ENCODE measurements around the gene DYNC1I1.

DYNC1I1 gene

DNA sequence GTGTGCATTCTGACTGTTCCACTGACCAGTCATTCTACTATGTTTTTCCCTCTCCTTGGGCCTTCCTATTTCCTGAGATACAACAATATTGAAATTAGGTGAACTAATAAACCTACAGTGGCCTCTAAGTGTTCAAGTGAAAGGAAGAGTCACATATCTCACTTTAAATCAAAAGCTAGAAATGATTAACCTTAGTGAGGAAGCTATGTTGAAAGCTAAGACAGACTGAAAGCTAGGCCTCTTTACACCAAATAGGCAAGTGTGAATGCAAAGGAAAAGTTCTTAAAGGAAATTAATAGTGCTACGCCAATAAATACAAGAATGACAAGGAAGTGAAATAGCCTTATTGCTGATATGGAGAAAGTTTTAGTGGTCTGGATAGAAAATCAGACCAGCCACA is 5.7 kb upstream of the DYNC1I1 start:
- H3K4me3 Mint-ChIP-seq: no peak overlapping the region

DNA sequence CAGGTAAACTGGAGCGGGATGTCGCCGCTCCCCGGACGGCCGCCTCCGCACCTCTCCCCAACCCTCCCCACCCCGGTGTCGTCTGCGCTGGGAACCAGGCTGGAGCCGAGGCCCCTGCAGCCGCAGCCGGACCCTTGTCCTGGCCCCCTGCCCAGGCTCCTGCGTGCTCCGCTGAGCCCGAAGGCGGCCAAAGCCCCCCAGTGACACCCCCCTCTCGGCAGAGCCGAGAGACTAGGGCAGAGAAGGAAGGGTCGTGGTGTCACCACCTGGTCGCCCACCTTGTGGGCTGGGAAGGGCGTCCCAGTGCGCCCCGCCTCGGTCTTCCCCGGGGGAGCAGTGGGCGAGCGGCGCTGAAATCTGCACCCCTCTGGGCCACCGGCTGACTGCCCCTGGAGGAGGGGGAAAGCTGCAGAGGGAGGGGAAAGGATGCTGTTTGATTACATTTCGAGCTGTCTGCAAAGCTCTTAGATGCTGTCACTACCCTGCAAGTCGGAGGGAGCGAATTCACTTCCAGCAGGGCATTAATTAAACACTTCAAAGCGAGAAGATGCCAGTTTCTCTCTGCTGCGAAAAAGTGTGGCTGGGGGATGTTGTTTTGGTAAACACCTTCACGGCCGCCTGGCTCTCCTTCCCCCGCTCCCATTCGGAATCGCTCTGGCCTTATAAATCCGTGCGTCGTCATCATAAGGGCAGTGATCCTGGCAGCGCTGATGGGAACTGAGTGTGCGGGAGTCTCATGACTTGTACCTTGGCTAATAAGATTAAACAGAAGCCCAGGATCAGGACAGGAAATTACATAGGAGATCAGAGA is 622 bp downstream of the DYNC1I1 start:
- Mint-ChIP-seq H3K27me3 (peaks cover 44% of the 10 kb centered on the region), H3K4me3 (no peak overlapping the region), H3K27ac (ENCODE audit: low read depth) (no peak overlapping the region)

More for the DNA sequence above, 5.7 kb upstream of the DYNC1I1 start:
- Mint-ChIP-seq H3K9me3 (no peaks in the 10 kb centered on the region), H3K27ac (ENCODE audit: low read depth) (no peak overlapping the region), H3K4me1 (no peaks in the 10 kb centered on the region), H3K36me3 (ENCODE audit: insufficient read depth) (no peaks in the 10 kb centered on the region), H3K27me3 (peaks cover 10% of the 10 kb centered on the region)
- no peak for DNase-seq (ENCODE audit: low spot score in 2 of 2)
- no peak for ATAC-seq (replicated peaks; ENCODE audit: extremely low read depth, poor library complexity, severe bottlenecking)

DNA sequence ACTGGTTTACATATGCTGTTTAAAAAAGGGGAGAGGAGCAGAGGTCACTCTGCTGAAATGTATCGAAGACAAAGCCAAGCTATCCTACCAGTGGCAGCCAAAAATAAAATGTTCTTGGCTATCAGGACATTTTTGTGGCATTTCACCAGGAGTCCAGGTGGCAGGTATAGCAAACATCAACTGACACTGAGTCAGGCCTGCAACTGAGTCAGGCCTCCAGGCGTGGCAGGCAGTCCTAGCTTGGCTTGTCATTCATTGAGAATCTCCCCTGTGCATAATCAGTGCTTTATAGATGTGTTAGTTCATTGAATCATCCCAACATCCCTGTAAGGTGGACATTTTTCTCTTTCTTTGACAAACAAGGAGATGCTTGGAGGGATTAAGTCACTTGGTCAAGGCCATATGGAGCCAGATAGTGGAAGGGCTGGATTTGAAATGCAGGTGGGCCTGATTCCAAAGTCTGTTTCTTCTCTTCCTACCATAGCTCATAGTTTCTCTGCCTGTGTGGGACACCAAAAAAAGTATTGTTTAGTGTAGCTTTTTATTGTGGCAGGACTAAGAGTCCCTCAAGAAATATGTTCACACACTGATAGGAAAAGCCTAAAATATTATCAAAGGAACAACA is 4.3 kb downstream of the DYNC1I1 start:
- Mint-ChIP-seq H3K27me3 (peaks cover 34% of the 10 kb centered on the region), H3K4me3 (no peak overlapping the region), H3K4me1 (no peaks in the 10 kb centered on the region), H3K36me3 (ENCODE audit: insufficient read depth) (no peaks in the 10 kb centered on the region), H3K9me3 (peaks cover 5% of the 10 kb centered on the region), H3K27ac (ENCODE audit: low read depth) (no peak overlapping the region)
- DNase-seq (ENCODE audit: low spot score in 2 of 2): no peak
- no peak for ATAC-seq (replicated peaks; ENCODE audit: extremely low read depth, poor library complexity, severe bottlenecking)

More for the DNA sequence above, 622 bp downstream of the DYNC1I1 start:
- Mint-ChIP-seq H3K4me1 (no peaks in the 10 kb centered on the region), H3K36me3 (ENCODE audit: insufficient read depth) (no peaks in the 10 kb centered on the region), H3K9me3 (no peaks in the 10 kb centered on the region)
- no peak for ATAC-seq (replicated peaks; ENCODE audit: extremely low read depth, poor library complexity, severe bottlenecking)
- no peak for DNase-seq (ENCODE audit: low spot score in 2 of 2)

DNA sequence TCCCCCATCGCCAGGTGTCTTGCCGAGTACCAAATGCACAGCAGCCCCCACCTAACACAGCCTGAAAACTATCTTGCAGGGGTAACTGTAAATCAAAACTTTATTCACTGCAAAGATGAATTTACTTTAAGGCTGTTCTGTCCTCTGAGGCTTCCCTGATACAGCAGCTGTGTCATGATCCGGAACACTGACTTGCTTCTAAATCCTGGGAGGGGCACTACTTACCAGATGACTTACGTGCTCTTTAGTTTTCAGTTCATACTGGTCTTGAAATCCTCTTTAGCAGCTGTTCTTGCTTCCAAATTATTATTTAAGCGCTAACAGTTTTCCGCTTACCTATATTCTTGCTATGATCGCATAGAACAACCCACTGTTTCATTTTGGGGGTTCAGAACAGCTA is 4.9 kb downstream of the DYNC1I1 start:
- Mint-ChIP-seq H3K4me1 (no peaks in the 10 kb centered on the region), H3K36me3 (ENCODE audit: insufficient read depth) (no peaks in the 10 kb centered on the region), H3K27me3 (peaks cover 28% of the 10 kb centered on the region), H3K9me3 (peaks cover 5% of the 10 kb centered on the region), H3K4me3 (no peak overlapping the region), H3K27ac (ENCODE audit: low read depth) (no peak overlapping the region)
- no peak for ATAC-seq (replicated peaks; ENCODE audit: extremely low read depth, poor library complexity, severe bottlenecking)
- DNase-seq (ENCODE audit: low spot score in 2 of 2): no peak

DNA sequence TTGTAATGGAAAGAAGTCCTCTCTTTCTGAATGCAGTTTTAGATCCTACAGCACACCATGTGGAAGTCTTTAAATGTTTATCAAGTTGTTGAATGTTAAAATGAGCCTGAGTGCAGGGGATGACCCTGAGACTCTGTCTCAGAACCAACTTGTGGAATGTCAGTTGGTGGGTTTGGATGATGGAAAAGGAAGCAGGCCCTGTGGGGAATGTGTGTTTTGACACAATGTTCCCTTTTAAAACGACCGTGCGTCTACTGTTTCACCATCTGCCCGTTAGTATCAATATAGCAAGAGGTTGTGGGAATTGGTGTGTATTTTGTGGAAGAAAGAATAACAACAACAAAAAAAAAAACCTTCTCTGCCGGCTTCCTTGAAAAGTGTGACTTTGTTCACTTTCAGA is 8.3 kb downstream of the DYNC1I1 start:
- H3K9me3 Mint-ChIP-seq: peaks cover 5% of the 10 kb centered on the region
- H3K4me3 Mint-ChIP-seq: no peak overlapping the region
- H3K27ac Mint-ChIP-seq (ENCODE audit: low read depth): no peak overlapping the region
- H3K27me3 Mint-ChIP-seq: no peaks in the 10 kb centered on the region
- H3K4me1 Mint-ChIP-seq: no peaks in the 10 kb centered on the region
- H3K36me3 Mint-ChIP-seq (ENCODE audit: insufficient read depth): no peaks in the 10 kb centered on the region
- ATAC-seq (replicated peaks; ENCODE audit: extremely low read depth, poor library complexity, severe bottlenecking) (no peak), DNase-seq (ENCODE audit: low spot score in 2 of 2) (no peak)

DNA sequence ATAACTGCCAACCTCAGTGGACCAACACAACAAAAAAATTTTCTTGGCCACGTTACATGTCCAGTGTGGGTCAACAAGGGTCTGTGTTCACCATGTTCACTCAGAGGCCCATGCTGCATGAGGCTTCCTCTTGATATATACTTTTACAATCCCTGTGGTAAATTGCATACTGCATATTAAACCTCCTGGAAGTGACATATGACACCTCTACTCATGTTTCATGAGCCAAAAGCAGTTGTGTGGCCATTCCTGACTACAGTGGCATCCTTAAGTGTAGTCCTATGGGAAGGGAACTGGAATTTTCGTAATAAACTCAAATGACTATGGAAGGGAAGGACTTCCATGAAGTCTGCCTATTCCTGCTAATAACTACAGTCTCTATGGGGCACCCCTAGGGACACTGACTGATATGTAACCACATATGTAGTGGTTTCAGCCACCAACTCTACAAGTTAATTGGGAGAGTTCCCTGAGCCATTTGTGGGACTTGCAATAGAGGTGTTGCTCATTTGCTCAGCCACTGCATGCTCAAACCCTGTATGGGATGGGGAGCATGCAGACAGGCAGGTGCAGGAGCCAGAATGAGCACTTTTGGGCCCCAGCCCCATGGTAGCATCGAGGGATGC is 9.7 kb downstream of the DYNC1I1 start:
- Mint-ChIP-seq H3K4me1 (no peaks in the 10 kb centered on the region), H3K27ac (ENCODE audit: low read depth) (no peak overlapping the region), H3K4me3 (no peak overlapping the region), H3K36me3 (ENCODE audit: insufficient read depth) (no peaks in the 10 kb centered on the region), H3K27me3 (no peaks in the 10 kb centered on the region), H3K9me3 (peaks cover 11% of the 10 kb centered on the region)
- ATAC-seq (replicated peaks; ENCODE audit: extremely low read depth, poor library complexity, severe bottlenecking) (no peak), DNase-seq (ENCODE audit: low spot score in 2 of 2) (no peak)

DNA sequence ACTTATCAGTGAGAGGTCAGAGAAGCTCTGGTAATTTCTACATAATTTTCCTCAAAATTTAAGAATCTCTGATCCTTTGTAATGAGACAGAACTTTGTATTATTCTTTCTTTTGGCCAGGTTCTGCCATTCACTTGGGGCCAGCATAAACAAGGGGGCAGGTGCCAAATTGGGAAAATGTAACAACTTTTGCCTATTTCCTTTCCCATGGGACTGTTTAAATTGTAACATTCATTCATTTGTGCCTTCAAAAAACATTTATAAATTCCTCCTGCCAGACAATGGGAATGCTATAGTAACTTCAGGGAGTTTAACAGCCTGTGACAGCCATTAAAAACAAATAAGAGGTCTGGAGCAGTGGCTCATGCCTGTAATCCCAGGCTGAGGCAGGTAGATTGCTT is 12.4 kb downstream of the DYNC1I1 start:
- ATAC-seq (replicated peaks; ENCODE audit: extremely low read depth, poor library complexity, severe bottlenecking): no peak
- Mint-ChIP-seq H3K9me3 (peaks cover 20% of the 10 kb centered on the region), H3K4me1 (no peaks in the 10 kb centered on the region)

DNA sequence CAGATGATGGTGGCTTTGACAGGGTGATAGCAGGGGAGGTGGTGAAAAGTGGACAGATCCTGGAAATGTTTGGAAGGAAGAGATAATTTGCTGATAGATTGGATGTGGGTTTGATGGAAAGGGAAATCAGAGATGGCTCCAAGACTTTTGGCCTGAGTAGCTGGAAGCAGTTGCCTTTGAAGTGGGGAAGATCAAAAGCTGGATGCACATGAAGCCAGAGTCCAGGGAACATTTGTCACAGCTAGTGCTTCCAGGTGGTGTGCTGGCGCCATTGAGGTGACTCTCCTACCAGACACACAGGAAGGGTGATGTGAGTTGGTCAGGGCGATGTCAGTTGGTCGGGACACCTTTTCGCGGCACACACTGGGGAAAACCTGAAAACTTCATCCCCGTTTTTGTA is 15.9 kb downstream of the DYNC1I1 start:
- DNase-seq (ENCODE audit: low spot score in 2 of 2): no peak
- ATAC-seq (replicated peaks; ENCODE audit: extremely low read depth, poor library complexity, severe bottlenecking): no peak
- Mint-ChIP-seq H3K36me3 (ENCODE audit: insufficient read depth) (no peaks in the 10 kb centered on the region), H3K27ac (ENCODE audit: low read depth) (no peak overlapping the region), H3K4me3 (no peak overlapping the region), H3K4me1 (no peaks in the 10 kb centered on the region), H3K9me3 (peaks cover 21% of the 10 kb centered on the region), H3K27me3 (peaks cover 13% of the 10 kb centered on the region)

More for the DNA sequence above, 12.4 kb downstream of the DYNC1I1 start:
- no peak overlapping the region for H3K4me3 Mint-ChIP-seq
- DNase-seq (ENCODE audit: low spot score in 2 of 2): no peak
- no peaks in the 10 kb centered on the region for H3K36me3 Mint-ChIP-seq (ENCODE audit: insufficient read depth)
- peaks cover 13% of the 10 kb centered on the region for H3K27me3 Mint-ChIP-seq
- no peak overlapping the region for H3K27ac Mint-ChIP-seq (ENCODE audit: low read depth)

DNA sequence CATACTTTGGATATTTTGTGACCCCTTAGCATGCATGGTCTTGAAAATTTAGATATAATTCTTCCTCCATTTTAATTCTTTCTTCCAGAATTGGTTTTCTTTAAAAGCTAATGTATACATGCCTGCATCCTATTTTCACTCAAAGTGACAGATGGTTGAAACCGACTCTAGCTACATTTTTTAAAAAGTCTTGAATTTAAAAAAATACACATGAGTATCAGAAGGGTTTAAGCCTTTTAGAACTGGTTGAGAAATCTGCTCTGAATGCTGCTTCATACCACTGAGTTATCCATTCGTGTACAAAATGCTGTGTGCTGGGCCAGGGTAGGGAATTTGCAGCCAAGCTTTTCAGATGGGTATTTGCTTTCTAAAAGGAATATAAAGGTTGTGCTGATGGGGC is 16.5 kb downstream of the DYNC1I1 start:
- Mint-ChIP-seq H3K4me3 (no peak overlapping the region), H3K27me3 (peaks cover 13% of the 10 kb centered on the region), H3K36me3 (ENCODE audit: insufficient read depth) (no peaks in the 10 kb centered on the region), H3K4me1 (no peaks in the 10 kb centered on the region), H3K27ac (ENCODE audit: low read depth) (no peak overlapping the region), H3K9me3 (peaks cover 23% of the 10 kb centered on the region)
- ATAC-seq (replicated peaks; ENCODE audit: extremely low read depth, poor library complexity, severe bottlenecking): no peak
- no peak for DNase-seq (ENCODE audit: low spot score in 2 of 2)

DNA sequence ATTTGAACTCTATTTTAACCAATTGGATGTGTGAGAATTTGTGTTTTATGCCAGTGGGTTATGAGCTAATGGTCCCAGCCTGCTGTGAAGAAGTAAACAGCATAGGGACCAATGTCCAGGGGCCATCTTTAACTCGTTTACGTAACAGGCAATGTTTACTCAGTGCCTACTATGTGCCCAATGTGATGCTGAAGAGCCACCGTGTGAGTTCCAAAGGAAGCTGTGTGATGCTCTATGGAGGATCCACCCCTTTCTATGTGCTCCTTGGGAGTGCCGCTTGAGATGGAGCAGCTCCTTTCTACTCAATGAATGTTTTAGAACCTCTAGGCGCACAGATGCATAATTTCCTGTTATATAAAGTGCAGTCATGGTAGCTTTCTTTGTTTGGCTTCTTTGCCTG is 21.3 kb downstream of the DYNC1I1 start:
- Mint-ChIP-seq H3K27me3 (no peaks in the 10 kb centered on the region), H3K4me1 (no peaks in the 10 kb centered on the region), H3K36me3 (ENCODE audit: insufficient read depth) (no peaks in the 10 kb centered on the region), H3K4me3 (no peak overlapping the region), H3K9me3 (peaks cover 12% of the 10 kb centered on the region), H3K27ac (ENCODE audit: low read depth) (no peak overlapping the region)
- no peak for ATAC-seq (replicated peaks; ENCODE audit: extremely low read depth, poor library complexity, severe bottlenecking)
- no peak for DNase-seq (ENCODE audit: low spot score in 2 of 2)

DNA sequence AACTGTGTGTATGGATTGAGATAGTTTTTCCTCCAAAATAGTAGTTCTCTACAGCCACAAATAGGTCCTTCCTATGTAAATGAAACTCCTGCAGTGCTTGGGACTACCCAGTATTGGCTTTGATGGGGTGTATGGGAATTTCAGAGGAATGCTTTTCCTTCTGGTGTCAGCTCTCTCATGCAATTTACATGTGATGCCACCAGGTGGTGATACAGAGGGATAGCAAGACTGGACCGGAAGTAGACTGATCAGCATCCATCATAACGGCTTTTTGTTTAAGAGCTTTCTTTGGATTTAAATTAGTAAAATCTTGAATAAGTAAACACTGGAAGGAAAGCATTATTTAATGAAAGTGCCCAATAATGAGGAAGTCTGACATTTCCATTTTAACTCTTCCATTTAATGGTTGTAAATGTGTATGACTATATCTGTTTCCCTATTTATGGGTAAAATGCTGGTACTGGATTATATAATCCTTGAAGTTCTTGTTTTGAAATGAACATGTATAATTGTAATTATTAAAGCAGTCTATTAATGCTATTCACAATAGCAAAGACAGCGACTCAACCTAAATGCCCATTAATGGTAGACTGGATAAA is 22.7 kb downstream of the DYNC1I1 start:
- DNase-seq (ENCODE audit: low spot score in 2 of 2) (no peak), ATAC-seq (replicated peaks; ENCODE audit: extremely low read depth, poor library complexity, severe bottlenecking) (no peak)
- Mint-ChIP-seq H3K4me3 (no peak overlapping the region), H3K27ac (ENCODE audit: low read depth) (no peak overlapping the region), H3K4me1 (no peaks in the 10 kb centered on the region), H3K27me3 (no peaks in the 10 kb centered on the region), H3K9me3 (peaks cover 18% of the 10 kb centered on the region), H3K36me3 (ENCODE audit: insufficient read depth) (no peaks in the 10 kb centered on the region)

DNA sequence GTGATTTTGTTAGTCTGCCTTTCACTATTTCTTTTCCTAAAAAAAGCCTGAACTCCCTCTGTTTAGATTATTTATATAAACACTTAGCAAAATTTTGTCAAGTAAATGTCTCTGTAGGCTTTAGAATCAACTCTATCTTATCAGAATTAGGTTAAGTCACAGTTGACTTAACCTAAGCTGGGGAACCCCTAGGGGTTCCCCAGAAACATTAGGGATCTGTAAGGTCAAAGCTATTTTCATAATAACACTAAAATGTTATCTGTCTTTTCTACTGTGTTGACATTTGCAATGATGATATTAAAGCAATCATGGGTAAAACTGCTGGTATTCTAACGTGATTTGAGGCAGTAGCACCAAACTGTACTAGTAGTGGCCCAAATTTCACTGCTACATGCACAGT is 24.3 kb downstream of the DYNC1I1 start:
- Mint-ChIP-seq H3K9me3 (peaks cover 20% of the 10 kb centered on the region), H3K27me3 (no peaks in the 10 kb centered on the region), H3K4me3 (no peak overlapping the region), H3K4me1 (no peaks in the 10 kb centered on the region), H3K27ac (ENCODE audit: low read depth) (no peak overlapping the region), H3K36me3 (ENCODE audit: insufficient read depth) (no peaks in the 10 kb centered on the region)
- ATAC-seq (replicated peaks; ENCODE audit: extremely low read depth, poor library complexity, severe bottlenecking) (no peak), DNase-seq (ENCODE audit: low spot score in 2 of 2) (no peak)
